GM12878 (cell line): ENCODE measurements around the gene SLC44A4. TPM values are rescaled to one million over a fixed set of nuclear protein-coding genes. Genes with fewer than 3 reads are reported as not detected.

ENCODE experiments used
- ATAC-seq: fragments of 200-7000 bp; cut with Tn5 transposase; 3 replicates; pipeline ENCODE4 v1.9.1; 2020; ENCODE audit warnings: mild to moderate bottlenecking, moderate library complexity
- BruUV-seq: library from RNA; stranded (reverse); fragments of 400-500 nt; replicated peaks from 2 replicates; lab custom pipeline; 2021; lab: Mats Ljungman, UMichigan
- CTCF ChIA-PET: fragments of 300-600 bp; sonication (Branson Sonifier 250); formaldehyde crosslinking; extraction: SDS; loops from one replicate; lab custom pipeline; 2021; ENCODE audit warnings: inconsistent platforms; lab: Yijun Ruan, JAX
- POLR2A ChIA-PET: fragments of 350-600 bp; formaldehyde crosslinking; extraction: SDS; loops from one replicate; lab custom pipeline; 2021; ENCODE audit warnings: inconsistent platforms; lab: Charles Lee
- RAD21 ChIA-PET: fragments of 300-600 bp; sonication (Branson Sonifier 250); formaldehyde crosslinking; loops from one replicate; lab custom pipeline; 2023; ENCODE audit warnings: antibody characterized with exemption; ENCODE audit not compliant: unreplicated experiment; lab: Charles Lee
- SMC1A ChIA-PET: fragments of 300-600 bp; sonication (Branson Sonifier 250); formaldehyde crosslinking; loops from one replicate; lab custom pipeline; 2023; ENCODE audit not compliant: unreplicated experiment, uncharacterized antibody; lab: Charles Lee
- DNase-seq: peaks from one replicate; pipeline ENCODE4 v3.0.0-alpha.2; 2011; ENCODE audit warnings: low read depth, low spot score
- FAIRE-seq: peaks from 3 replicates; lab custom pipeline; 2011; peaks lifted over from hg19 to GRCh38; lab: Jason Lieb, UNC
- H2AFZ ChIP-seq: 2 replicates; pipeline ENCODE4 v1.6.0; 2011; ENCODE audit warnings: low read depth, low read length, control low read depth; ENCODE audit not compliant: control insufficient read depth
- H3K27ac ChIP-seq: 2 replicates; pipeline ENCODE4 v1.5.1; 2011; ENCODE audit warnings: control low read depth; ENCODE audit not compliant: control insufficient read depth, insufficient read depth
- H3K27me3 ChIP-seq, 2 experiments: replicated peaks in 1 of 2; 2 replicates each; pipeline versions ENCODE4 v1.6.0 to v1.6.1; 2011; ENCODE audit warnings: low read length in 1 of 2; ENCODE audit not compliant: control insufficient read depth in 2 of 2, insufficient read depth in 2 of 2
- H3K36me3 ChIP-seq, 2 experiments: 2 replicates each; pipeline ENCODE4 v1.5.1; 2011; ENCODE audit warnings: low read length in 1 of 2; ENCODE audit not compliant: control insufficient read depth in 2 of 2, insufficient read depth in 2 of 2
- H3K4me1 ChIP-seq: 2 replicates; pipeline ENCODE4 v1.6.1; 2011; ENCODE audit warnings: mild to moderate bottlenecking, low read length, moderate library complexity, mixed read lengths; ENCODE audit not compliant: control insufficient read depth, insufficient read depth
- H3K4me2 ChIP-seq: 2 replicates; pipeline ENCODE4 v1.6.0; 2011; ENCODE audit warnings: control low read depth; ENCODE audit not compliant: control insufficient read depth, insufficient read depth
- H3K4me3 ChIP-seq: fragments of 200-600 bp; sonication (generic); 2 replicates; pipeline ENCODE4 v1.5.1; 2016
- H3K79me2 ChIP-seq: 2 replicates; pipeline ENCODE4 v1.6.0; 2011; ENCODE audit warnings: low read length; ENCODE audit not compliant: control insufficient read depth, insufficient read depth
- H3K9ac ChIP-seq: 2 replicates; pipeline ENCODE4 v1.8.0; 2011; ENCODE audit warnings: low read length, control low read depth, mixed read lengths; ENCODE audit not compliant: control insufficient read depth, insufficient read depth
- H3K9me3 ChIP-seq: replicated peaks from 3 replicates; pipeline ENCODE4 v1.5.1; 2011; ENCODE audit warnings: mild to moderate bottlenecking, low read length; ENCODE audit not compliant: control insufficient read depth, insufficient read depth
- H4K20me1 ChIP-seq: 2 replicates; pipeline ENCODE4 v1.6.0; 2011; ENCODE audit not compliant: control insufficient read depth, insufficient read depth
- ASH2L ChIP-seq: fragments of 300-600, 200-600 bp; sonication (generic); IDR thresholded peaks from 2 replicates; pipeline ENCODE4 v1.6.1; 2017; ENCODE audit warnings: low read depth, mild to moderate bottlenecking, borderline replicate concordance
- EZH2 ChIP-seq: IDR thresholded peaks from 2 replicates; pipeline ENCODE4 v1.6.1; 2012; ENCODE audit warnings: low read depth, mild to moderate bottlenecking, control low read depth, inconsistent platforms, low read length, borderline replicate concordance; ENCODE audit not compliant: control insufficient read depth
- IKZF1 ChIP-seq: fragments of 450-650 bp; conservative IDR thresholded peaks from 2 replicates; pipeline ENCODE4 v1.6.1; 2017; ENCODE audit warnings: antibody characterized with exemption, mild to moderate bottlenecking
- NR2F1 ChIP-seq: fragments of 450-650 bp; conservative IDR thresholded peaks from 2 replicates; pipeline ENCODE4 v1.6.1; 2017; ENCODE audit warnings: mild to moderate bottlenecking
- POU2F2 ChIP-seq: IDR thresholded peaks from 3 replicates; pipeline ENCODE4 v1.6.1; 2011; ENCODE audit warnings: low read depth, mild to moderate bottlenecking, low read length, borderline replicate concordance
- SMAD1 ChIP-seq: fragments of 450-650 bp; IDR thresholded peaks from 2 replicates; pipeline ENCODE4 v1.6.1; 2018; ENCODE audit warnings: mild to moderate bottlenecking, low read depth; ENCODE audit not compliant: partially characterized antibody
- TAF1 ChIP-seq: IDR thresholded peaks from 2 replicates; pipeline ENCODE4 v1.6.1; 2011; ENCODE audit warnings: mild to moderate bottlenecking, low read depth, low read length, borderline replicate concordance
- WGBS: methylation state at CpG from one replicate; pipeline ENCODE4 v1.1.6; 2016; ENCODE audit warnings: low lambda C conversion rate; ENCODE audit not compliant: insufficient replicate concordance, insufficient coverage; ENCODE audit errors: missing lambda C conversion rate; 5-methylcytosine and 5-hydroxymethylcytosine counted together
- in situ Hi-C: fragments of 300-500 bp; cut with MboI; formaldehyde crosslinking; loops from 9 replicates; pipeline ENCODE4 v1.14.3; 2018; ENCODE audit warnings: mixed read lengths
- intact Hi-C: fragments of 100-400 bp; cut with micrococcal nuclease; formaldehyde crosslinking; loops from one replicate; pipeline ENCODE4 v1.14.2; 2022; ENCODE audit not compliant: unreplicated experiment
- polyA plus RNA-seq, 11 experiments: library from polyadenylated mRNA; depleted of rRNA in 4 of 11; unstranded in 6 of 11; stranded (reverse) in 5 of 11; fragments of >200 nt; fragmentation: Nextera tagmentation in 4 of 11; fragmentation: Illumina TruSeq in 1 of 11; extraction: Ambion mirVana in 4 of 11; extraction: Trizol in 1 of 11; gene quantifications; 1 replicate in 1 of 11; 2 replicates in 10 of 11; pipeline versions ENCODE4 v1.2.1 to v1.2.3, GENCODE V29; 2011 to 2016; ENCODE audit warnings: inconsistent platforms in 2 of 11, missing spikeins in 2 of 11, low read depth in 1 of 11
- total RNA-seq, 4 experiments: library from RNA; depleted of rRNA in 3 of 4; stranded (reverse); fragments of >200 nt in 3 of 4; fragmentation: Illumina TruSeq in 1 of 4; extraction: Trizol in 1 of 4; gene quantifications; 2 replicates each; pipeline versions ENCODE4 v1.2.1 to v1.2.3, GENCODE V29; 2013 to 2021
- TF ChIP-seq, protein P1 (sequence below): IDR thresholded peaks from 2 replicates; pipeline ENCODE4 v1.6.1; 2012; ENCODE audit warnings: improper control_type of control experiment, low read depth, low read length; ENCODE audit not compliant: insufficient replicate concordance
- TF ChIP-seq, protein P2 (sequence below): fragments of 450-650 bp; IDR thresholded peaks from 2 replicates; pipeline ENCODE4 v1.6.1; 2017; ENCODE audit warnings: antibody characterized with exemption, mild to moderate bottlenecking, moderate library complexity
- TF ChIP-seq, protein P3 (sequence below): IDR thresholded peaks from 2 replicates; pipeline ENCODE4 v1.6.1; 2011; ENCODE audit warnings: borderline replicate concordance, low read depth, mild to moderate bottlenecking, moderate library complexity, mixed read lengths, low read length; ENCODE audit not compliant: insufficient read depth; ENCODE audit errors: extremely low read length
- TF ChIP-seq, protein P4 (sequence below): IDR thresholded peaks from 2 replicates; pipeline ENCODE4 v1.6.1; 2011; ENCODE audit warnings: low read depth, low read length, improper control_type of control experiment, borderline replicate concordance

The SLC44A4 gene
- total and polyA plus RNA-seq, 10 of the 15 experiments (the other 5 are each of a cell fraction or from before 2014, with no cell fraction given), result 0.04 to 0.24 (median 0.15) TPM; not detected in 3

DNA sequence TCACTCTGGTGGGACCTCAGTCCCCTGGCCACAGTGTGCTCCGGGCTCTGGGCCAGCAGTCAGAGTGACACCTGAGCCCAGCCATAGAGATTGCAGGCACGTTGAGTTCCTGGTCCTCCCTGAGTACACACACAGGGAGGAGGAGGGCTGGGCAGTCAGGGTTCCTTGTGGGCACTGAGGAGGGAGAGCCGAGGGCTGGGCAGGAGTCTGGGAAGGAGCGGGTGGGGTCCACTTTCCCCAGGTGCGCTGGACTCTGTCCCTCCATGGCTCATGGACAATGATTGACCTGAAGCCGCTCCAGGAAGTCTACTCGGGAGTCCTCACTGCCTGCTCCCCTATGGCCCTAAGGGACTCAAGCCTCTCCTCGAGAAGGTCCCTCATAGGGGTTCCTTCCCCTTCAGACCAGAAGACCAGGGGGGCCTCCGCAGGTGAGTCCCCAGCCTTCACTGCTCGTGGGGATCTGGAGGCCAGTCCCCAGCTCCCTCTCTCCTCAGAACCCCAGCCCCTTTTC lies 1.1 kb downstream of the SLC44A4 start:
- in situ Hi-C loops (no loop called here), intact Hi-C loops (no loop called here)
- 48% methylated on average over 8 of the region's 10 CpGs for WGBS
- Histone ChIP-seq H3K36me3 (peaks cover 0 to 11% of the 10 kb centered on the region in 2 experiments; a peak in 3 of 4 replicates), H3K4me1 (no peaks in the 10 kb centered on the region), H3K4me2 (no peak overlapping the region), H3K9me3 (no peaks in the 10 kb centered on the region), H3K27me3 (no peaks in the 10 kb centered on the region), H3K4me3 (no peak overlapping the region), H3K27ac (no peak overlapping the region), H3K9ac (no peak overlapping the region), H2AFZ (no peak overlapping the region), H3K79me2 (no peaks in the 10 kb centered on the region), H4K20me1 (no peaks in the 10 kb centered on the region)
- RAD21 ChIA-PET, result no interaction called here
- no peak for DNase-seq
- POLR2A ChIA-PET, result no interaction called here
- SMC1A ChIA-PET, result no interaction called here
- CTCF ChIA-PET, result interaction anchor here (0.9 kb wide), 1 partner anchor 9 kb away, joined by 3 read pairs; no protein-coding TSS in a partner anchor
- no peak for ATAC-seq
- FAIRE-seq, result no peak
- BruUV-seq, result no TSS peak
- no peak for TF ChIP-seq POU2F2
- TF ChIP-seq, protein P1, sequence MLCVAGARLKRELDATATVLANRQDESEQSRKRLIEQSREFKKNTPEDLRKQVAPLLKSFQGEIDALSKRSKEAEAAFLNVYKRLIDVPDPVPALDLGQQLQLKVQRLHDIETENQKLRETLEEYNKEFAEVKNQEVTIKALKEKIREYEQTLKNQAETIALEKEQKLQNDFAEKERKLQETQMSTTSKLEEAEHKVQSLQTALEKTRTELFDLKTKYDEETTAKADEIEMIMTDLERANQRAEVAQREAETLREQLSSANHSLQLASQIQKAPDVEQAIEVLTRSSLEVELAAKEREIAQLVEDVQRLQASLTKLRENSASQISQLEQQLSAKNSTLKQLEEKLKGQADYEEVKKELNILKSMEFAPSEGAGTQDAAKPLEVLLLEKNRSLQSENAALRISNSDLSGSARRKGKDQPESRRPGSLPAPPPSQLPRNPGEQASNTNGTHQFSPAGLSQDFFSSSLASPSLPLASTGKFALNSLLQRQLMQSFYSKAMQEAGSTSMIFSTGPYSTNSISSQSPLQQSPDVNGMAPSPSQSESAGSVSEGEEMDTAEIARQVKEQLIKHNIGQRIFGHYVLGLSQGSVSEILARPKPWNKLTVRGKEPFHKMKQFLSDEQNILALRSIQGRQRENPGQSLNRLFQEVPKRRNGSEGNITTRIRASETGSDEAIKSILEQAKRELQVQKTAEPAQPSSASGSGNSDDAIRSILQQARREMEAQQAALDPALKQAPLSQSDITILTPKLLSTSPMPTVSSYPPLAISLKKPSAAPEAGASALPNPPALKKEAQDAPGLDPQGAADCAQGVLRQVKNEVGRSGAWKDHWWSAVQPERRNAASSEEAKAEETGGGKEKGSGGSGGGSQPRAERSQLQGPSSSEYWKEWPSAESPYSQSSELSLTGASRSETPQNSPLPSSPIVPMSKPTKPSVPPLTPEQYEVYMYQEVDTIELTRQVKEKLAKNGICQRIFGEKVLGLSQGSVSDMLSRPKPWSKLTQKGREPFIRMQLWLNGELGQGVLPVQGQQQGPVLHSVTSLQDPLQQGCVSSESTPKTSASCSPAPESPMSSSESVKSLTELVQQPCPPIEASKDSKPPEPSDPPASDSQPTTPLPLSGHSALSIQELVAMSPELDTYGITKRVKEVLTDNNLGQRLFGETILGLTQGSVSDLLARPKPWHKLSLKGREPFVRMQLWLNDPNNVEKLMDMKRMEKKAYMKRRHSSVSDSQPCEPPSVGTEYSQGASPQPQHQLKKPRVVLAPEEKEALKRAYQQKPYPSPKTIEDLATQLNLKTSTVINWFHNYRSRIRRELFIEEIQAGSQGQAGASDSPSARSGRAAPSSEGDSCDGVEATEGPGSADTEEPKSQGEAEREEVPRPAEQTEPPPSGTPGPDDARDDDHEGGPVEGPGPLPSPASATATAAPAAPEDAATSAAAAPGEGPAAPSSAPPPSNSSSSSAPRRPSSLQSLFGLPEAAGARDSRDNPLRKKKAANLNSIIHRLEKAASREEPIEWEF, result no peak
- no peak for TF ChIP-seq ASH2L
- TF ChIP-seq SMAD1, result no peak
- no peak for TF ChIP-seq EZH2
- TF ChIP-seq, protein P2, sequence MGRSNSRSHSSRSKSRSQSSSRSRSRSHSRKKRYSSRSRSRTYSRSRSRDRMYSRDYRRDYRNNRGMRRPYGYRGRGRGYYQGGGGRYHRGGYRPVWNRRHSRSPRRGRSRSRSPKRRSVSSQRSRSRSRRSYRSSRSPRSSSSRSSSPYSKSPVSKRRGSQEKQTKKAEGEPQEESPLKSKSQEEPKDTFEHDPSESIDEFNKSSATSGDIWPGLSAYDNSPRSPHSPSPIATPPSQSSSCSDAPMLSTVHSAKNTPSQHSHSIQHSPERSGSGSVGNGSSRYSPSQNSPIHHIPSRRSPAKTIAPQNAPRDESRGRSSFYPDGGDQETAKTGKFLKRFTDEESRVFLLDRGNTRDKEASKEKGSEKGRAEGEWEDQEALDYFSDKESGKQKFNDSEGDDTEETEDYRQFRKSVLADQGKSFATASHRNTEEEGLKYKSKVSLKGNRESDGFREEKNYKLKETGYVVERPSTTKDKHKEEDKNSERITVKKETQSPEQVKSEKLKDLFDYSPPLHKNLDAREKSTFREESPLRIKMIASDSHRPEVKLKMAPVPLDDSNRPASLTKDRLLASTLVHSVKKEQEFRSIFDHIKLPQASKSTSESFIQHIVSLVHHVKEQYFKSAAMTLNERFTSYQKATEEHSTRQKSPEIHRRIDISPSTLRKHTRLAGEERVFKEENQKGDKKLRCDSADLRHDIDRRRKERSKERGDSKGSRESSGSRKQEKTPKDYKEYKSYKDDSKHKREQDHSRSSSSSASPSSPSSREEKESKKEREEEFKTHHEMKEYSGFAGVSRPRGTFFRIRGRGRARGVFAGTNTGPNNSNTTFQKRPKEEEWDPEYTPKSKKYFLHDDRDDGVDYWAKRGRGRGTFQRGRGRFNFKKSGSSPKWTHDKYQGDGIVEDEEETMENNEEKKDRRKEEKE, result no peak
- TF ChIP-seq, protein P3, sequence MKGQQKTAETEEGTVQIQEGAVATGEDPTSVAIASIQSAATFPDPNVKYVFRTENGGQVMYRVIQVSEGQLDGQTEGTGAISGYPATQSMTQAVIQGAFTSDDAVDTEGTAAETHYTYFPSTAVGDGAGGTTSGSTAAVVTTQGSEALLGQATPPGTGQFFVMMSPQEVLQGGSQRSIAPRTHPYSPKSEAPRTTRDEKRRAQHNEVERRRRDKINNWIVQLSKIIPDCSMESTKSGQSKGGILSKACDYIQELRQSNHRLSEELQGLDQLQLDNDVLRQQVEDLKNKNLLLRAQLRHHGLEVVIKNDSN, result no peak
- no peak for TF ChIP-seq TAF1
- TF ChIP-seq, protein P4, sequence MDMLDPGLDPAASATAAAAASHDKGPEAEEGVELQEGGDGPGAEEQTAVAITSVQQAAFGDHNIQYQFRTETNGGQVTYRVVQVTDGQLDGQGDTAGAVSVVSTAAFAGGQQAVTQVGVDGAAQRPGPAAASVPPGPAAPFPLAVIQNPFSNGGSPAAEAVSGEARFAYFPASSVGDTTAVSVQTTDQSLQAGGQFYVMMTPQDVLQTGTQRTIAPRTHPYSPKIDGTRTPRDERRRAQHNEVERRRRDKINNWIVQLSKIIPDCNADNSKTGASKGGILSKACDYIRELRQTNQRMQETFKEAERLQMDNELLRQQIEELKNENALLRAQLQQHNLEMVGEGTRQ, result no peak
- TF ChIP-seq IKZF1, result no peak
- no peak for TF ChIP-seq NR2F1
